ENCODE results near the gene FRY.

DNA sequence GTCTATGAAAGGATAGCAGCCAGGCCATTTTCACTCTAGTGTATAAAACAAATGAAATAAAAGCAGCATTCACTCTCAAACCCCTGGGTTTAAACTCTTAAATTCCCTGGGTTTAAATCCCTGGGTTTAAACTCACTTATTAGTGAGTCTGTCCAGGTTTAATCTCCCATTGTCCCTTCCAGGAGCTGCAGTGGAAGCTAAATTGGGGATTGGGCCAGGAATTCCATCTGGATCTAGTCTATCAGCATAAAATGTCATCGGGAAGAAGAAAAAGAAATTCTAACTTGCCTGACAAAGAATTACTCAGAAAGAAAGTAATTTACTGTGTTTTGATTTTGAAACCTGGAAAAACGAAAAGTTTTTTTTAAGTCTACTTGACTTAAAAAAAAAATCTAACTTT, 54.8 kb downstream of the FRY start:
- TF ChIP-seq, protein P1, sequence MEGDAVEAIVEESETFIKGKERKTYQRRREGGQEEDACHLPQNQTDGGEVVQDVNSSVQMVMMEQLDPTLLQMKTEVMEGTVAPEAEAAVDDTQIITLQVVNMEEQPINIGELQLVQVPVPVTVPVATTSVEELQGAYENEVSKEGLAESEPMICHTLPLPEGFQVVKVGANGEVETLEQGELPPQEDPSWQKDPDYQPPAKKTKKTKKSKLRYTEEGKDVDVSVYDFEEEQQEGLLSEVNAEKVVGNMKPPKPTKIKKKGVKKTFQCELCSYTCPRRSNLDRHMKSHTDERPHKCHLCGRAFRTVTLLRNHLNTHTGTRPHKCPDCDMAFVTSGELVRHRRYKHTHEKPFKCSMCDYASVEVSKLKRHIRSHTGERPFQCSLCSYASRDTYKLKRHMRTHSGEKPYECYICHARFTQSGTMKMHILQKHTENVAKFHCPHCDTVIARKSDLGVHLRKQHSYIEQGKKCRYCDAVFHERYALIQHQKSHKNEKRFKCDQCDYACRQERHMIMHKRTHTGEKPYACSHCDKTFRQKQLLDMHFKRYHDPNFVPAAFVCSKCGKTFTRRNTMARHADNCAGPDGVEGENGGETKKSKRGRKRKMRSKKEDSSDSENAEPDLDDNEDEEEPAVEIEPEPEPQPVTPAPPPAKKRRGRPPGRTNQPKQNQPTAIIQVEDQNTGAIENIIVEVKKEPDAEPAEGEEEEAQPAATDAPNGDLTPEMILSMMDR (conservative IDR thresholded peaks at IDR 0.05; ENCODE audit: low read length): no peak
- TF ChIP-seq EZH2phosphoT487 (IDR thresholded peaks at IDR 0.05; ENCODE audit: borderline replicate concordance): no peak
